Measurements from ENCODE around the gene DPH6.
"Not testable (repeated sequence)": the region's sequence is repeated elsewhere in the genome, so short reads cannot be mapped to it uniquely, and the experiment has no call there.

DPH6 gene

DNA sequence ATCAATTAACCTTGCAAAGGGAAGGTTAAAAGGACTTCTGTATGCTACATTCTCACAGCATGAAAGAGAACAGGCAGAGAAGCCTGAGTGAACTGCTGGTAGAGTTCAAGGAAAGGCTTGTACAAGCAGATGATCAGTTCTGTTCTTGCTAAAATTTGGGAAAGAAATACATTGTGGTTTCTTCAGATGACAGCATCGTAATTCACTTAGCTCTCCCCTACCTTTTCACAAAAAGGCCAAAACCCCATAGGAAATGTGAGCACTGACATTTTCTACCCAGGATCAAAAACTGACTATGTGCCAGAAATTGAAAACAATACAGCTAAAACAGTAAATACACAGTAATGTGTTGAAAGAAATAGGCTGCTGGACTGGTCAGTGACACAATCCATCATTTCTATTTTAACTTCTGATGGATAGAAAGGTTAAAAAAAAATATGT, 216.4 kb downstream of the DPH6 start:
- Mint-ChIP-seq H3K9me3 (peaks cover 2% of the 10 kb centered on the region), H3K27ac (peak overlapping the region; percentile 63 to 93 (median 71)), H3K27me3 (ENCODE audit: low read depth) (no peaks in the 10 kb centered on the region), H3K4me3 (peak overlapping the region in 1 of 3 experiments; percentile 4), H3K36me3 (ENCODE audit: low read depth) (no peaks in the 10 kb centered on the region), H3K4me1 (peaks cover 26% of the 10 kb centered on the region)
- TF ChIP-seq, protein P1, sequence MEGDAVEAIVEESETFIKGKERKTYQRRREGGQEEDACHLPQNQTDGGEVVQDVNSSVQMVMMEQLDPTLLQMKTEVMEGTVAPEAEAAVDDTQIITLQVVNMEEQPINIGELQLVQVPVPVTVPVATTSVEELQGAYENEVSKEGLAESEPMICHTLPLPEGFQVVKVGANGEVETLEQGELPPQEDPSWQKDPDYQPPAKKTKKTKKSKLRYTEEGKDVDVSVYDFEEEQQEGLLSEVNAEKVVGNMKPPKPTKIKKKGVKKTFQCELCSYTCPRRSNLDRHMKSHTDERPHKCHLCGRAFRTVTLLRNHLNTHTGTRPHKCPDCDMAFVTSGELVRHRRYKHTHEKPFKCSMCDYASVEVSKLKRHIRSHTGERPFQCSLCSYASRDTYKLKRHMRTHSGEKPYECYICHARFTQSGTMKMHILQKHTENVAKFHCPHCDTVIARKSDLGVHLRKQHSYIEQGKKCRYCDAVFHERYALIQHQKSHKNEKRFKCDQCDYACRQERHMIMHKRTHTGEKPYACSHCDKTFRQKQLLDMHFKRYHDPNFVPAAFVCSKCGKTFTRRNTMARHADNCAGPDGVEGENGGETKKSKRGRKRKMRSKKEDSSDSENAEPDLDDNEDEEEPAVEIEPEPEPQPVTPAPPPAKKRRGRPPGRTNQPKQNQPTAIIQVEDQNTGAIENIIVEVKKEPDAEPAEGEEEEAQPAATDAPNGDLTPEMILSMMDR (IDR thresholded peaks at IDR 0.05; ENCODE audit: unreplicated experiment in 3 of 3): no peak

DNA sequence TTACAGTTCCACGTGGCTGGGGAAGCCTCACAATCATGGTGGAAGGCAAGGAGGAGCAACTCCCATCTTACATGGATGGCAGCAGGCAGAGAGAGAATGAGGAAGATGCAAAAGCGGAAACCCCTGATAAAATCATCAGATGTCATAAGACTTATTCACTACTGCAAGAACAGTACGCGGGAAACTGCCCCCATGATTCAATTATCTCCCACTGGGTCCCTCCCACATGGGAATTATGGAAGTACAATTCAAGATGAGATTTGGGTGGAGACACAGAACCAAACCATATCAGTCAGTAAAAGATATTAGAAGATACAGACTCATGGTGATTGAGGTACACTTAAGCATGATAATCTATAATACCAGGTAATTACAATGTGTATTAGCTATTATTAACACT, 217.1 kb downstream of the DPH6 start:
- peak overlapping the region in 2 of 3 experiments; percentile 11 to 75 for H3K27ac Mint-ChIP-seq
- not testable (repeated sequence) for H3K36me3 Mint-ChIP-seq (ENCODE audit: low read depth); H3K9me3 Mint-ChIP-seq; H3K27me3 Mint-ChIP-seq (ENCODE audit: low read depth)
- H3K4me3 Mint-ChIP-seq: peak overlapping the region in 1 of 3 experiments; percentile 43
- H3K4me1 Mint-ChIP-seq: peaks cover 26% of the 10 kb centered on the region

DNA sequence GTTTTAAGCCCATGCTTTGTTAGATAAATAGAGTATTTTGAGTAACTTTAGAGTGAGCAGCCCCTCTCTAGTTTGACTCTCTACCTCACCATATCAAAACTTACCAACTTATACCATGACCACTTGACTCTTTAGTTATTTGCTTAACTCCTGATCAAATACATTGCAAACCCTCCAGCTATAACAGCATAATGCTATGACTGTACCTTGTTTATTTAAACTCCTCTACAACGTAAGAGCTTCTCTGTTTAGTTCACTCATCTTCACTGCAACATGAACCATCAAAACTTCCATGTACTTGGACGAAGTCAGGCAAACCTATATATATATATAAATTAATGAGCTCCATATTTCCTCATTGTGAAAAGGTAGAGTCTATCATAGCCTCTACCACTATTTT, 218.2 kb downstream of the DPH6 start:
- H3K27me3 Mint-ChIP-seq (ENCODE audit: low read depth): no peaks in the 10 kb centered on the region

DNA sequence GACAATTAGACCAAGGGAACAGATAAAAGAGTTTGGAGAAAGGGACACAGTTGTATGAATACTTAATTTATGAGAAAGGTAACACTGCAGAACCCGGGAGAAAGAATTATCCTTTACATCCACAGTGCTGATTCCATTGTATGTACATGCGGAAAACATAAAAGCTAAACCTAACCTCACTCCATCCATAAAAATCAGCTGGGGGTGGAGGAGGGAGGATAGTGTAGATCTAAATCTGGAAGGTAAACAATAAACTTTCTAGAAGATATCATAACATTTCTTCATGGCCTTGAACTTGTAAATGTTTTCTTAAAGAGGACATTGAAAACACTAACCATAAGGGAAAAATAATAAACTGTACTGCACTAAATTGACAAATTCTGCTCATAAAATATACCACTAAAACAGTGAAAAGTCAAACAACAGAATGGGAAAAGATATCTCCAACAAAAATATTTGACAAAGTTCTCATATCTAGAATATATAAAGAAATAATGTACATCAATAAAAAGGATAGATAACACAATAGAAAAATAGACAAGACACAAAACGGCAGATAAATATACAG, 220.5 kb downstream of the DPH6 start:
- H3K4me1 Mint-ChIP-seq: peaks cover 32% of the 10 kb centered on the region

More for the DNA sequence above, 218.2 kb downstream of the DPH6 start:
- H3K27ac Mint-ChIP-seq: peak overlapping the region in 1 of 3 experiments; percentile 9
- no peak overlapping the region for H3K4me3 Mint-ChIP-seq
- peaks cover 26% of the 10 kb centered on the region for H3K4me1 Mint-ChIP-seq
- TF ChIP-seq, protein P1 (IDR thresholded peaks at IDR 0.05; ENCODE audit: unreplicated experiment in 3 of 3): no peak
- H3K36me3 Mint-ChIP-seq (ENCODE audit: low read depth): no peaks in the 10 kb centered on the region
- H3K9me3 Mint-ChIP-seq: no peaks in the 10 kb centered on the region

DNA sequence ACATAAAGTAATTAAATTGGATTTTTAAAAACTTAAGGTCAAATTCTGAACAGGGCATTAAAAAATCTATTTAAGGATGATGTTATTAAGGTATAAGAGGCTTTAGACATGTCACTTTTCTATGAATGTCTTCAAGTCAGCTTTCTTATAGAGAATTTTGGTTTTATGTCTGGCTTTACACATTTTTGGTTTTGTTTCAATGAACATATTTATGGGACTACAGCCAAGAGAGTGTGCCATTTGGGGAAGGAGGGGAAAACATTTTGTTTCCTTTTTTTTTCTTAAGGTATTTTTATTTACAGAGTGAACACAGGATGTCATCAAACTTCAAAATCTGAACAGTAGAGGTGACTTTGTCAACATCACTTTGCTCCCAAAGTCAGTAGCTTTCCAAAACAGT, 222.8 kb downstream of the DPH6 start:
- Mint-ChIP-seq H3K27me3 (ENCODE audit: low read depth) (no peaks in the 10 kb centered on the region), H3K27ac (no peak overlapping the region), H3K4me1 (peaks cover 17% of the 10 kb centered on the region), H3K9me3 (no peaks in the 10 kb centered on the region), H3K36me3 (ENCODE audit: low read depth) (no peaks in the 10 kb centered on the region), H3K4me3 (no peak overlapping the region)
- TF ChIP-seq, protein P1 (IDR thresholded peaks at IDR 0.05; ENCODE audit: unreplicated experiment in 3 of 3): no peak

More for the DNA sequence above, 220.5 kb downstream of the DPH6 start:
- H3K9me3 Mint-ChIP-seq: no peaks in the 10 kb centered on the region
- no peak overlapping the region for H3K4me3 Mint-ChIP-seq
- H3K27ac Mint-ChIP-seq: peak overlapping the region in 1 of 3 experiments; percentile 29
- H3K27me3 Mint-ChIP-seq (ENCODE audit: low read depth): no peaks in the 10 kb centered on the region
- no peaks in the 10 kb centered on the region for H3K36me3 Mint-ChIP-seq (ENCODE audit: low read depth)
- TF ChIP-seq, protein P1 (IDR thresholded peaks at IDR 0.05; ENCODE audit: unreplicated experiment in 3 of 3): no peak

DNA sequence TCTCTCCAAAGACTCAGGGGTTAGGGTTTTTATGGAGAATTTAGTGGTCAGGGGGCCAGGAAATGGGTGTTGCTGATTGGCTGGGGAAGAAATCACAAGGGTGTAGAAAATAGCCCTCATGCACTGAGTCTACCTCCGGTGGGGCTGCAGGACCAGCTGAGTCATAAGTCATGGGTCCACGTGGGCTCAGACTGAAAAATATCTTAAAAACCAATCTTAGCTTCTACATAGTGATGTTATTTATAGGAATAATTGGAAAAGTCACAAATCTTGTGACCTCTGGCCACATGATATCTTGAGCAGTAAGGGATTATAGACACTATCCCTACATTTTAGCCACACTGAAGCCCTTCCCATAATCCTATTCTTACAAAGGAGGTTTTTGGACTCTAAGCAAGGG, 224.0 kb downstream of the DPH6 start:
- TF ChIP-seq, protein P1 (IDR thresholded peaks at IDR 0.05; ENCODE audit: unreplicated experiment in 3 of 3): no peak
- Mint-ChIP-seq H3K27me3 (ENCODE audit: low read depth) (no peaks in the 10 kb centered on the region), H3K27ac (peak overlapping the region in 1 of 3 experiments; percentile 10), H3K36me3 (ENCODE audit: low read depth) (no peaks in the 10 kb centered on the region), H3K9me3 (no peaks in the 10 kb centered on the region), H3K4me3 (no peak overlapping the region), H3K4me1 (peaks cover 18% of the 10 kb centered on the region)

Measured in nephron (organoid).